WTC11 (cell line): ENCODE results near the gene REL. TPM values are rescaled to one million over a fixed set of nuclear protein-coding genes. Genes with fewer than 3 reads are reported as not detected.

Experiments
- ATAC-seq: fragments of 200-7000 bp; cut with Tn5 transposase; 2 replicates; pipeline ENCODE4 v1.10.0; 2021; ENCODE audit warnings: mild to moderate bottlenecking, moderate library complexity
- CTCF ChIA-PET: fragments of 300-600 bp; sonication (Branson Sonifier 250); formaldehyde crosslinking; loops from one replicate; lab custom pipeline; 2021; ENCODE audit warnings: antibody characterized with exemption; lab: Charles Lee
- POLR2A ChIA-PET: fragments of 350-600 bp; sonication (Branson Sonifier 250); formaldehyde crosslinking; loops from one replicate; lab custom pipeline; 2021; ENCODE audit warnings: antibody characterized with exemption; lab: Charles Lee
- DNase-seq: peaks from one replicate; pipeline ENCODE4 v3.0.0; 2021; ENCODE audit warnings: low spot score
- H3K27ac Mint-ChIP-seq: 2 replicates; pipeline ENCODE4 v1.8.0; 2021; ENCODE audit warnings: mixed read lengths
- H3K27me3 Mint-ChIP-seq: 2 replicates; pipeline ENCODE4 v1.8.0; 2021; ENCODE audit warnings: low read depth, mild to moderate bottlenecking, moderate library complexity, mixed read lengths
- H3K36me3 Mint-ChIP-seq: 2 replicates; pipeline ENCODE4 v1.8.0; 2021; ENCODE audit warnings: mixed read lengths
- H3K4me1 Mint-ChIP-seq: 2 replicates; pipeline ENCODE4 v1.8.0; 2022; ENCODE audit warnings: mixed read lengths
- H3K4me3 Mint-ChIP-seq: 2 replicates; pipeline ENCODE4 v1.8.0; 2021; ENCODE audit warnings: mild to moderate bottlenecking, moderate library complexity, mixed read lengths
- H3K9me3 Mint-ChIP-seq: 2 replicates; pipeline ENCODE4 v1.8.0; 2021; ENCODE audit warnings: mixed read lengths
- AFF4 ChIP-seq: sonication (generic); formaldehyde crosslinking; IDR thresholded peaks from 2 replicates; pipeline ENCODE4 v1.8.1; 2023; ENCODE audit warnings: mild to moderate bottlenecking, missing genetic modification reagents, borderline replicate concordance
- CREM ChIP-seq: sonication (generic); formaldehyde crosslinking; IDR thresholded peaks from 2 replicates; pipeline ENCODE4 v1.8.1; 2022; ENCODE audit warnings: mild to moderate bottlenecking, missing genetic modification reagents, moderate library complexity
- EMX1 ChIP-seq: fragments of 250-450 bp; sonication (Bioruptor Pico); IDR thresholded peaks from 2 replicates; pipeline ENCODE4 v1.8.0; 2021; ENCODE audit warnings: mild to moderate bottlenecking
- IRF2 ChIP-seq: sonication (generic); formaldehyde crosslinking; IDR thresholded peaks from 2 replicates; pipeline ENCODE4 v1.8.0; 2022; ENCODE audit warnings: low read depth, missing genetic modification reagents, borderline replicate concordance
- MAX ChIP-seq: sonication (generic); formaldehyde crosslinking; IDR thresholded peaks from 2 replicates; pipeline ENCODE4 v1.8.0; 2022; ENCODE audit warnings: mild to moderate bottlenecking, missing genetic modification reagents
- MXD4 ChIP-seq: fragments of 250-450 bp; sonication (Bioruptor Pico); IDR thresholded peaks from 2 replicates; pipeline ENCODE4 v1.8.0; 2021; ENCODE audit warnings: mild to moderate bottlenecking, moderate library complexity, borderline replicate concordance
- NFATC4 ChIP-seq: fragments of 250-450 bp; sonication (Bioruptor Pico); IDR thresholded peaks from 2 replicates; pipeline ENCODE4 v1.9.0; 2021; ENCODE audit warnings: mild to moderate bottlenecking
- NR1H2 ChIP-seq: sonication (generic); formaldehyde crosslinking; IDR thresholded peaks from 2 replicates; pipeline ENCODE4 v1.9.0; 2021; ENCODE audit warnings: mild to moderate bottlenecking, moderate library complexity, missing genetic modification reagents
- RELA ChIP-seq: sonication (generic); formaldehyde crosslinking; IDR thresholded peaks from 2 replicates; pipeline ENCODE4 v1.8.1; 2022; ENCODE audit warnings: missing genetic modification reagents, mild to moderate bottlenecking, borderline replicate concordance
- SOX15 ChIP-seq: fragments of 250-450 bp; sonication (Bioruptor Pico); IDR thresholded peaks from 2 replicates; pipeline ENCODE4 v1.9.0; 2021; ENCODE audit warnings: mild to moderate bottlenecking
- STAT6 ChIP-seq: sonication (generic); formaldehyde crosslinking; conservative IDR thresholded peaks from 2 replicates; pipeline ENCODE4 v1.8.1; 2023; ENCODE audit warnings: mild to moderate bottlenecking, low read depth, missing genetic modification reagents, moderate library complexity
- TEAD1 ChIP-seq: sonication (generic); formaldehyde crosslinking; IDR thresholded peaks from 2 replicates; pipeline ENCODE4 v1.8.0; 2022; ENCODE audit warnings: mild to moderate bottlenecking, missing genetic modification reagents
- ZNF219 ChIP-seq: sonication (generic); formaldehyde crosslinking; IDR thresholded peaks from 2 replicates; pipeline ENCODE4 v1.8.0; 2023; ENCODE audit warnings: missing genetic modification reagents, mild to moderate bottlenecking, borderline replicate concordance
- total RNA-seq: library from RNA; stranded (reverse); gene quantifications from 3 replicates; pipeline ENCODE4 v1.2.3, GENCODE V29; 2021
- TF ChIP-seq, protein P1 (sequence below): fragments of 250-450 bp; sonication (Bioruptor Pico); IDR thresholded peaks from 2 replicates; pipeline ENCODE4 v1.9.0; 2021; ENCODE audit warnings: moderate library complexity, mild to moderate bottlenecking, inconsistent platforms, borderline replicate concordance
- TF ChIP-seq, protein P2 (sequence below): sonication (generic); formaldehyde crosslinking; IDR thresholded peaks from 2 replicates; pipeline ENCODE4 v1.8.1; 2022; ENCODE audit warnings: mild to moderate bottlenecking, missing genetic modification reagents, moderate library complexity, borderline replicate concordance
- TF ChIP-seq, protein P3 (sequence below): sonication (generic); formaldehyde crosslinking; IDR thresholded peaks from 2 replicates; pipeline ENCODE4 v1.8.1; 2022; ENCODE audit warnings: missing genetic modification reagents, borderline replicate concordance

The REL gene
- total RNA-seq, 1 experiment from 2014 or later, result 8.4 TPM

- DNase-seq, result no peak
- Mint-ChIP-seq H3K4me3 (no peak overlapping the region), H3K9me3 (no peaks in the 10 kb centered on the region), H3K27ac (no peak overlapping the region), H3K4me1 (peaks cover 7% of the 10 kb centered on the region), H3K36me3 (no peaks in the 10 kb centered on the region), H3K27me3 (peaks cover 77% of the 10 kb centered on the region)
- TF ChIP-seq STAT6 (CRISPR knock-in tag), result no peak
- TF ChIP-seq CREM, result no peak
- TF ChIP-seq, protein P1, sequence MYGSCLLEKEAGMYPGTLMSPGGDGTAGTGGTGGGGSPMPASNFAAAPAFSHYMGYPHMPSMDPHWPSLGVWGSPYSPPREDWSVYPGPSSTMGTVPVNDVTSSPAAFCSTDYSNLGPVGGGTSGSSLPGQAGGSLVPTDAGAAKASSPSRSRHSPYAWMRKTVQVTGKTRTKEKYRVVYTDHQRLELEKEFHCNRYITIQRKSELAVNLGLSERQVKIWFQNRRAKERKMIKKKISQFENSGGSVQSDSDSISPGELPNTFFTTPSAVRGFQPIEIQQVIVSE (CRISPR knock-in tag), result no peak
- POLR2A ChIA-PET, result no interaction called here
- ATAC-seq, result no peak
- CTCF ChIA-PET, result interaction anchor here (0.5 to 0.6 kb wide), 2 partner anchors 115 to 956 kb away, joined by 3 read pairs; no protein-coding TSS in a partner anchor
Observed at GRCh38 chr2:60836491-60836890, 44.9 kb upstream of the REL start.

DNA sequence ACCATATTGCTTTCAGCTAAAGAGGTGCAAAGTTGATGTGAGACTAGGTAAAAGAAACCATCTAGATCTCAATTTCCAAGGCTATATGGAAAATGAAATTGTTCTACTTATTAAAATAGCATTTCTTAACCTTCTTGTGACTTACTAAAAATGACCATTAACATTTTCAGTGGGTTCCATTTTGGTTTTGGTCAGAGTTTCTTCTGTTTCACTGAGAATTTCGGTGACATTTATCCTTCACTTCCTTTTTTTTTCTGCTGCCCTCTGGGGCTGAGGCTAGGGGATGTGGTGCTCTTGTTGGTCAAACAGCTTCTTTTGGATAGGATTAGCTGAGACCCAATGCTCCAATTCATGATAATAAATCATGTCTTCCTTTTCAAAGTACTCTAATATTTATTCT is 44.3 kb upstream of the REL start:
- no peak overlapping the region for H3K27ac Mint-ChIP-seq
- H3K27me3 Mint-ChIP-seq, result peaks cover 78% of the 10 kb centered on the region
- no peaks in the 10 kb centered on the region for H3K36me3 Mint-ChIP-seq
- DNase-seq (no peak), ATAC-seq (no peak)
- ChIA-PET POLR2A (interaction anchor here (0.7 kb wide), 1 partner anchor 308 kb away, joined by 7 read pairs; no protein-coding TSS in a partner anchor), CTCF (interaction anchor here (0.5 kb wide), 2 partner anchors 16 to 115 kb away, joined by 3 read pairs; no protein-coding TSS in a partner anchor)
- H3K9me3 Mint-ChIP-seq, result no peaks in the 10 kb centered on the region
- H3K4me3 Mint-ChIP-seq, result no peak overlapping the region
- no peak for TF ChIP-seq MXD4
- TF ChIP-seq IRF2 (CRISPR knock-in tag), result no peak
- peaks cover 7% of the 10 kb centered on the region for H3K4me1 Mint-ChIP-seq

GRCh38 chr2:60838481-60838880 is 42.9 kb upstream of the REL start:
- H3K27ac Mint-ChIP-seq, result no peak overlapping the region
- H3K9me3 Mint-ChIP-seq, result no peaks in the 10 kb centered on the region
- peaks cover 89% of the 10 kb centered on the region for H3K27me3 Mint-ChIP-seq
- ATAC-seq, result no peak
- TF ChIP-seq NFATC4 (CRISPR knock-in tag), result no peak
- TF ChIP-seq, protein P1 (CRISPR knock-in tag), result no peak
- TF ChIP-seq MAX, result no peak
- TF ChIP-seq EMX1 (CRISPR knock-in tag), result no peak
- TF ChIP-seq SOX15 (CRISPR knock-in tag), result no peak
- no peak for TF ChIP-seq ZNF219 (CRISPR knock-in tag)
- TF ChIP-seq, protein P2, sequence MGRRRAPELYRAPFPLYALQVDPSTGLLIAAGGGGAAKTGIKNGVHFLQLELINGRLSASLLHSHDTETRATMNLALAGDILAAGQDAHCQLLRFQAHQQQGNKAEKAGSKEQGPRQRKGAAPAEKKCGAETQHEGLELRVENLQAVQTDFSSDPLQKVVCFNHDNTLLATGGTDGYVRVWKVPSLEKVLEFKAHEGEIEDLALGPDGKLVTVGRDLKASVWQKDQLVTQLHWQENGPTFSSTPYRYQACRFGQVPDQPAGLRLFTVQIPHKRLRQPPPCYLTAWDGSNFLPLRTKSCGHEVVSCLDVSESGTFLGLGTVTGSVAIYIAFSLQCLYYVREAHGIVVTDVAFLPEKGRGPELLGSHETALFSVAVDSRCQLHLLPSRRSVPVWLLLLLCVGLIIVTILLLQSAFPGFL, result no peak
- no peak for TF ChIP-seq RELA
- TF ChIP-seq AFF4 (CRISPR knock-in tag), result no peak
- no peak for TF ChIP-seq NR1H2
- TF ChIP-seq TEAD1, result no peak
- TF ChIP-seq, protein P3, sequence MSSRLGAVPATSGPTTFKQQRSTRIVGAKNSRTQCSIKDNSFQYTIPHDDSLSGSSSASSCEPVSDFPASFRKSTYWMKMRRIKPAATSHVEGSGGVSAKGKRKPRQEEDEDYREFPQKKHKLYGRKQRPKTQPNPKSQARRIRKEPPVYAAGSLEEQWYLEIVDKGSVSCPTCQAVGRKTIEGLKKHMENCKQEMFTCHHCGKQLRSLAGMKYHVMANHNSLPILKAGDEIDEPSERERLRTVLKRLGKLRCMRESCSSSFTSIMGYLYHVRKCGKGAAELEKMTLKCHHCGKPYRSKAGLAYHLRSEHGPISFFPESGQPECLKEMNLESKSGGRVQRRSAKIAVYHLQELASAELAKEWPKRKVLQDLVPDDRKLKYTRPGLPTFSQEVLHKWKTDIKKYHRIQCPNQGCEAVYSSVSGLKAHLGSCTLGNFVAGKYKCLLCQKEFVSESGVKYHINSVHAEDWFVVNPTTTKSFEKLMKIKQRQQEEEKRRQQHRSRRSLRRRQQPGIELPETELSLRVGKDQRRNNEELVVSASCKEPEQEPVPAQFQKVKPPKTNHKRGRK (CRISPR knock-in tag), result no peak
- TF ChIP-seq, all 79 proteins: peak for 0
- ChIA-PET POLR2A (no interaction called here), CTCF (no interaction called here)
- Mint-ChIP-seq H3K4me1 (peaks cover 7% of the 10 kb centered on the region), H3K36me3 (no peaks in the 10 kb centered on the region), H3K4me3 (no peak overlapping the region)
- no peak for DNase-seq
